ENCODE data around the gene GCGR. TPM values are rescaled to one million over a fixed set of nuclear protein-coding genes. Genes with fewer than 3 reads are reported as not detected.

The GCGR gene
- total and polyA plus RNA-seq, 2 of the 13 experiments (the other 11 are each of a cell fraction or from before 2014, with no cell fraction given): 0.04 to 0.13 TPM

GRCh38 chr17:81833160-81833920 is 29.4 kb downstream of the GCGR start, which contains the start of gene MCRIP1 (continued):
- TF ChIP-seq HOXA7 (CRISPR knock-in tag; IDR thresholded peaks at IDR 0.05) (no peak), ZNF224 (CRISPR knock-in tag; IDR thresholded peaks at IDR 0.05) (no peak), GLMP (CRISPR knock-in tag; IDR thresholded peaks at IDR 0.05; ENCODE audit: borderline replicate concordance) (no peak), ZNF180 (CRISPR knock-in tag; IDR thresholded peaks at IDR 0.05; ENCODE audit: borderline replicate concordance, low read depth) (no peak), ETS1 (CRISPR knock-in tag; IDR thresholded peaks at IDR 0.05) (peak; percentile 85; the same call in 1 of the 2 replicates), ZNF230 (CRISPR knock-in tag; IDR thresholded peaks at IDR 0.05) (peak; percentile 91), REXO4 (CRISPR knock-in tag; IDR thresholded peaks at IDR 0.05; ENCODE audit: borderline replicate concordance) (peak; percentile 94; the same call in 1 of the 2 replicates), ZNF557 (CRISPR knock-in tag; IDR thresholded peaks at IDR 0.05) (peak; percentile 81), FOXA3 (CRISPR knock-in tag; IDR thresholded peaks at IDR 0.05) (peak; percentile 46; the same call in 1 of the 2 replicates), ZKSCAN1 (IDR thresholded peaks at IDR 0.05; ENCODE audit: low read length) (no peak), ZBTB49 (CRISPR knock-in tag; IDR thresholded peaks at IDR 0.05; ENCODE audit: borderline replicate concordance) (no peak), ZNF496 (CRISPR knock-in tag; IDR thresholded peaks at IDR 0.05; ENCODE audit: insufficient replicate concordance) (no peak), SSRP1 (CRISPR knock-in tag; IDR thresholded peaks at IDR 0.05) (no peak), CC2D1A (CRISPR knock-in tag; IDR thresholded peaks at IDR 0.05) (no peak), ZMAT3 (CRISPR knock-in tag; conservative IDR thresholded peaks at IDR 0.05) (peak; percentile 64; the same call in 1 of the 2 replicates), ZNF296 (CRISPR knock-in tag; conservative IDR thresholded peaks at IDR 0.05) (peak; percentile 75), IKZF1 (IDR thresholded peaks at IDR 0.05) (no peak), SOX13 (IDR thresholded peaks at IDR 0.05) (no peak), SOX13 (CRISPR knock-in tag; conservative IDR thresholded peaks at IDR 0.05 in 1 of 2, IDR thresholded peaks at IDR 0.05 in 1 of 2) (no peak; a peak in 1 of 4 replicates), TFAP4 (IDR thresholded peaks at IDR 0.05; ENCODE audit: borderline replicate concordance, low read depth) (peak; percentile 92; the same call in 1 of the 2 replicates), ZC3H13 (CRISPR knock-in tag; IDR thresholded peaks at IDR 0.05) (peak; percentile 93), SOX6 (IDR thresholded peaks at IDR 0.05) (no peak), SOX6 (CRISPR knock-in tag; IDR thresholded peaks at IDR 0.05) (peak; percentile 73), CAMTA2 (CRISPR knock-in tag; IDR thresholded peaks at IDR 0.05; ENCODE audit: borderline replicate concordance) (peak; percentile 17)

Measured in HepG2 (cell line).